COR-L47 (cell line): ENCODE measurements around the gene TPRX2.
"Not testable (repeated sequence)": the region's sequence is repeated elsewhere in the genome, so short reads cannot be mapped to it uniquely, and the experiment has no call there.

Experiments
- DNase-seq: peaks from one replicate; lab custom pipeline; 2025; lab: John Stamatoyannopoulos, UW

Gene TPRX2

GRCh38 chr19:47858646-47859285 lies at the start of gene TPRX2:
TSS of gene TPRX2 (plus strand) at chr19:47859235. CDS start at chr19:47859247, 12 bp downstream.
- not testable (repeated sequence) for DNase-seq

- peak; percentile 33 for DNase-seq
Observed at GRCh38 chr19:47813304-47813994, 45.6 kb upstream of the TPRX2 start.

- DNase-seq: no peak
Observed at GRCh38 chr19:47813995-47814328, 45.1 kb upstream of the TPRX2 start.

GRCh38 chr19:47816270-47816669 lies 42.8 kb upstream of the TPRX2 start:
- not testable (repeated sequence) for DNase-seq

GRCh38 chr19:47818221-47818620 lies 40.8 kb upstream of the TPRX2 start:
- not testable (repeated sequence) for DNase-seq

- no peak for DNase-seq
Observed at GRCh38 chr19:47819858-47820257, 39.2 kb upstream of the TPRX2 start.

- no peak for DNase-seq
Observed at GRCh38 chr19:47820410-47820809, 38.6 kb upstream of the TPRX2 start.

GRCh38 chr19:47821460-47822020 lies 37.5 kb upstream of the TPRX2 start, which contains the start of gene CRX:
TSS of gene CRX (plus strand) at chr19:47821937. CDS start at chr19:47834444, 12,507 bp downstream.
- DNase-seq: no peak

- DNase-seq: no peak
Observed at GRCh38 chr19:47824396-47824795, 34.6 kb upstream of the TPRX2 start.

GRCh38 chr19:47826800-47827199 lies 32.2 kb upstream of the TPRX2 start:
- no peak for DNase-seq

- no peak for DNase-seq
Observed at GRCh38 chr19:47832723-47833122, 26.3 kb upstream of the TPRX2 start.

GRCh38 chr19:47836038-47836437 lies 23.0 kb upstream of the TPRX2 start:
- DNase-seq: no peak

- no peak for DNase-seq
Observed at GRCh38 chr19:47839411-47839810, 19.6 kb upstream of the TPRX2 start.

- no peak for DNase-seq
Observed at GRCh38 chr19:47839913-47840312, 19.1 kb upstream of the TPRX2 start.

GRCh38 chr19:47842941-47843340 lies 16.1 kb upstream of the TPRX2 start:
- no peak for DNase-seq

- DNase-seq: no peak
Observed at GRCh38 chr19:47848425-47848822, 10.6 kb upstream of the TPRX2 start.

- DNase-seq: no peak
Observed at GRCh38 chr19:47848823-47849473, 10.1 kb upstream of the TPRX2 start.

GRCh38 chr19:47853003-47853402 lies 6.0 kb upstream of the TPRX2 start:
- no peak for DNase-seq

- no peak for DNase-seq
Observed at GRCh38 chr19:47854459-47854858, 4.6 kb upstream of the TPRX2 start.

GRCh38 chr19:47858231-47858630 lies 804 bp upstream of the TPRX2 start:
- not testable (repeated sequence) for DNase-seq

- DNase-seq: not testable (repeated sequence)
Observed at GRCh38 chr19:47859838-47860237, 803 bp downstream of the TPRX2 start.

- DNase-seq: no peak
Observed at GRCh38 chr19:47860602-47861297, 1.7 kb downstream of the TPRX2 start.
